ENCODE measurements around the gene PASD1. TPM values are rescaled to one million over a fixed set of nuclear protein-coding genes. Genes with fewer than 3 reads are reported as not detected.
A peak's percentile ranks its signal among the peaks of the same experiment; 100 is the strongest.
"Not testable (repeated sequence)": the region's sequence is repeated elsewhere in the genome, so short reads cannot be mapped to it uniquely, and the experiment has no call there.

Gene PASD1
- under 1 TPM; 0.06 to 0.16 (median 0.09) TPM for polyA plus RNA-seq (ENCODE audit: insufficient read depth in 1 of 5, insufficient read length in 5 of 5, low replicate concordance in 1 of 5)
- long read RNA-seq, donor 1, result 0 reads
- long read RNA-seq, donor 2, result 0 reads
- long read RNA-seq, donor 3, result 0 reads
- long read RNA-seq, donor 4, result 0 reads
- long read RNA-seq, donor 5, partial matches to known transcripts, result 21 of 21 reads
- long read RNA-seq, donor 5, other reads (novel, unspliced or antisense), result 0 of 21 reads
- long read RNA-seq, donor 6, result 0 reads
- long read RNA-seq, donor 7, result 0 reads
- long read RNA-seq, donor 8, result 0 reads

- DNase-seq, result no peak
Measured at GRCh38 chrX:151563449-151563848, at the start of gene PASD1. Gene PASD1, plus strand, starts transcription at chrX:151563675. Its CDS starts 37,879 bp downstream, at chrX:151601554.

GRCh38 chrX:151515237-151515636, 48.2 kb upstream of the PASD1 start:
- DNase-seq, result no peak

- DNase-seq, result no peak
Measured at GRCh38 chrX:151516538-151517187, 46.8 kb upstream of the PASD1 start.

- DNase-seq, result no peak
Measured at GRCh38 chrX:151517421-151517820, 46.1 kb upstream of the PASD1 start.

- DNase-seq, result peak; percentile 12 to 28
Measured at GRCh38 chrX:151523351-151523750, 40.1 kb upstream of the PASD1 start.

GRCh38 chrX:151536571-151536970, 26.9 kb upstream of the PASD1 start:
- DNase-seq, result no peak

- DNase-seq, result no peak
Measured at GRCh38 chrX:151537572-151537971, 25.9 kb upstream of the PASD1 start.

GRCh38 chrX:151538190-151539122, 25.0 kb upstream of the PASD1 start:
- no peak for DNase-seq

GRCh38 chrX:151543706-151544105, 19.8 kb upstream of the PASD1 start:
- no peak for DNase-seq

- not testable (repeated sequence) for DNase-seq
Measured at GRCh38 chrX:151546226-151546625, 17.2 kb upstream of the PASD1 start.

- DNase-seq, result not testable (repeated sequence)
Measured at GRCh38 chrX:151551176-151551575, 12.3 kb upstream of the PASD1 start.

- DNase-seq, result no peak
Measured at GRCh38 chrX:151552743-151553142, 10.7 kb upstream of the PASD1 start.

GRCh38 chrX:151555301-151555700, 8.2 kb upstream of the PASD1 start:
- not testable (repeated sequence) for DNase-seq

GRCh38 chrX:151562485-151562884, 990 bp upstream of the PASD1 start:
- DNase-seq, result not testable (repeated sequence)

GRCh38 chrX:151563003-151563402, 472 bp upstream of the PASD1 start:
- DNase-seq, result not testable (repeated sequence)

GRCh38 chrX:151564035-151564434, 560 bp downstream of the PASD1 start:
- DNase-seq, result no peak

- not testable (repeated sequence) for DNase-seq
Measured at GRCh38 chrX:151566872-151567271, 3.4 kb downstream of the PASD1 start.

- no peak for DNase-seq
Measured at GRCh38 chrX:151570561-151570960, 7.1 kb downstream of the PASD1 start.

GRCh38 chrX:151593384-151593783, 29.9 kb downstream of the PASD1 start:
- DNase-seq, result not testable (repeated sequence)

GRCh38 chrX:151596282-151596681, 32.8 kb downstream of the PASD1 start:
- no peak for DNase-seq

- DNase-seq, result no peak
Measured at GRCh38 chrX:151604931-151605330, 41.5 kb downstream of the PASD1 start.

- DNase-seq, result no peak
Measured at GRCh38 chrX:151609222-151609621, 45.7 kb downstream of the PASD1 start.

Measured in right lung (tissue), 10 donors.